Body of pancreas (tissue), 4 donors: ENCODE data around the gene SLC5A5.

Experiments used
- CTCF ChIP-seq, 7 experiments: fragments of 450-650 bp in 4 of 7; fragments of 200-600 bp in 3 of 7; sonication (generic) in 3 of 7; IDR thresholded peaks; one replicate each; pipeline ENCODE4 v1.5.1; 2016 to 2019; ENCODE audit warnings: antibody characterized with exemption in 7 of 7
- POLR2A ChIP-seq, 3 donors: fragments of 450-650 bp; IDR thresholded peaks; one replicate each; pipeline ENCODE4 v1.6.1; 2016; ENCODE audit warnings: antibody characterized with exemption in 3 of 3, mild to moderate bottlenecking in 2 of 3

- TF ChIP-seq CTCF (IDR thresholded peaks at IDR 0.05): no peak
- no peak for TF ChIP-seq POLR2A (IDR thresholded peaks at IDR 0.05)
Measured at GRCh38 chr19:17860331-17860992, 11.3 kb upstream of the SLC5A5 start.
